Measurements from ENCODE around the gene APOBEC3H.

The APOBEC3H gene

DNA sequence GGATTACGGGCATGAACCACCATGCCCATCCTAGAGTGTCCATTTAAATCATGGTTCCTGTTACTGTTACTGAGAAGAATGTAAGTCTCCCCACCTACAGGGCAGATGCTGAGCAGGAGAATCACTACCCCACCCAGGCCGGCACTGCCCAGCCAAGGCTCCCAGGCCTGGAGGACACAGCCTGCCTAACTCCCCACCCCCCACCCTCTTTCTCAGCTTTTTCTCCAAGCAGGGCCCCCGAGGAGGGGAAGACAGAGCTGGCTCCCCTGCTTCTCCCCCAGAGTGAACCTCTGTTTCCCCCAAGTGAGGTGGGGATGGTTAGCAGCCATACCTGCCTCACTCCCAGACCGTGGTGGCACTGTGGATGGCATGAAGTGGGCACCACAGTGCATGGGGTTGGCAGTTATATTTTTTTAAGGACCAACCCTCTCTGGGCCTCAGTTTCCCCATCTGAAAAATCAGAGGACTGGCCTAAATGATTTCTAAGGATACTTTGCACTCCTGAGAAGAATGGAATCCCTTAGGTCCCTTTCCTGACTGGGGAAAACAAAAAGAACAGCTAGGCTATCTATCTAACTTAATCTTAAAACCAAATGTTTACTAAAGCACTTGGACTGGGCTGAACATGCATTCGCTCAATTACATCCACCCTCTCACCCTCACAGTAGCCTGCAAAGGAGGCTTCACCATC is 50.4 kb downstream of the APOBEC3H start:
- H3K4me3 ChIP-seq (ENCODE audit: low read depth in 1 of 2, low read length in 2 of 2): no peak overlapping the region
- peak overlapping the region; percentile 15 for H3K27ac ChIP-seq (ENCODE audit: low read depth, low read length)
- H3K4me1 ChIP-seq (ENCODE audit: control insufficient read depth in 1 of 2, insufficient read depth in 2 of 2, low read length in 2 of 2): peaks cover 48 to 60% of the 10 kb centered on the region in 2 donors
- H3K9me3 ChIP-seq (ENCODE audit: control insufficient read depth in 1 of 2, low read length in 2 of 2): no peaks in the 10 kb centered on the region
- H3K27me3 ChIP-seq (ENCODE audit: control insufficient read depth in 1 of 2, insufficient read depth in 2 of 2, low read length in 2 of 2): no peaks in the 10 kb centered on the region
- peaks cover 6 to 8% of the 10 kb centered on the region in 2 donors for H3K36me3 ChIP-seq (ENCODE audit: control insufficient read depth in 1 of 2, insufficient read depth in 2 of 2, low read length in 2 of 2)
- no peak overlapping the region for H3K9ac ChIP-seq (ENCODE audit: low read depth in 1 of 2, low read length in 2 of 2)

DNA sequence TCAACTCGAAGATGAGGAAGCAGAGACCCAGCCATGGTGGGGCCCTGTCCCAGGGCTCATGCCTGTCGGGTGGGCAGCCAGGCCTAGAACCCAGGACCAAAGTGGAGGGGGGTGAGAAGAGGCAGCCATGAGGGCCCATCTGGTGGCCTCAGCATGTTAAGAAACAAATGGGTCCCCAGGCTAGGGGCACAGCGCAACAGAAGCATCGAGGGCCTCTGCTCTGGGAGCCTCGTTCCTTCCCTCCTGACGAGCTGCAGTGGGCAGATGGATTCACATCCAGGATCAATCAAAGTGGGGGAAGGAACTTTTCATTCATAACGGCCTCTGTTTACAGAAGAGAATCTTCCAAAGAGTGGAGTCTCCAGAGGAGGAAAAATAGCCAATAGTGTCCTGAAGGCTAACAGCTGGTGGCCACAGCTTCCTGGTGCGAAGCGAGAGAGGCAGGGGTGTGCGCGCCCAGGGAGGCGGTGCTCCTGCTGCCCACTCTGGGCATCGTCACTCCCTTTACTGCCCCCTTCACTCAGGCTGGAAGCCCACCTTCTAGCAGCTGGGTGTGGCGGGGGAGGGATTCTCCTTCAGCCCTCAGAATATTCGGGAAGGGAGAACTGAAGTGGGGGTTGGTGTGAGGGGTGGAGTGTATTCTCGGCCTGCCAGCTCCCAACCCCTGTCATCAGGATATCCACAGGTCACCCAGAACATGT is 51.1 kb downstream of the APOBEC3H start:
- Histone ChIP-seq H3K27me3 (ENCODE audit: control insufficient read depth in 1 of 2, insufficient read depth in 2 of 2, low read length in 2 of 2) (peaks cover 2 to 4% of the 10 kb centered on the region in 2 donors), H3K36me3 (ENCODE audit: control insufficient read depth in 1 of 2, insufficient read depth in 2 of 2, low read length in 2 of 2) (peaks cover 6 to 8% of the 10 kb centered on the region in 2 donors), H3K9me3 (ENCODE audit: control insufficient read depth in 1 of 2, low read length in 2 of 2) (no peaks in the 10 kb centered on the region), H3K4me3 (ENCODE audit: low read depth in 1 of 2, low read length in 2 of 2) (no peak overlapping the region), H3K9ac (ENCODE audit: low read depth in 1 of 2, low read length in 2 of 2) (no peak overlapping the region), H3K4me1 (ENCODE audit: control insufficient read depth in 1 of 2, insufficient read depth in 2 of 2, low read length in 2 of 2) (peaks cover 51 to 64% of the 10 kb centered on the region in 2 donors), H3K27ac (ENCODE audit: low read depth, low read length) (peak overlapping the region; percentile 70)

DNA sequence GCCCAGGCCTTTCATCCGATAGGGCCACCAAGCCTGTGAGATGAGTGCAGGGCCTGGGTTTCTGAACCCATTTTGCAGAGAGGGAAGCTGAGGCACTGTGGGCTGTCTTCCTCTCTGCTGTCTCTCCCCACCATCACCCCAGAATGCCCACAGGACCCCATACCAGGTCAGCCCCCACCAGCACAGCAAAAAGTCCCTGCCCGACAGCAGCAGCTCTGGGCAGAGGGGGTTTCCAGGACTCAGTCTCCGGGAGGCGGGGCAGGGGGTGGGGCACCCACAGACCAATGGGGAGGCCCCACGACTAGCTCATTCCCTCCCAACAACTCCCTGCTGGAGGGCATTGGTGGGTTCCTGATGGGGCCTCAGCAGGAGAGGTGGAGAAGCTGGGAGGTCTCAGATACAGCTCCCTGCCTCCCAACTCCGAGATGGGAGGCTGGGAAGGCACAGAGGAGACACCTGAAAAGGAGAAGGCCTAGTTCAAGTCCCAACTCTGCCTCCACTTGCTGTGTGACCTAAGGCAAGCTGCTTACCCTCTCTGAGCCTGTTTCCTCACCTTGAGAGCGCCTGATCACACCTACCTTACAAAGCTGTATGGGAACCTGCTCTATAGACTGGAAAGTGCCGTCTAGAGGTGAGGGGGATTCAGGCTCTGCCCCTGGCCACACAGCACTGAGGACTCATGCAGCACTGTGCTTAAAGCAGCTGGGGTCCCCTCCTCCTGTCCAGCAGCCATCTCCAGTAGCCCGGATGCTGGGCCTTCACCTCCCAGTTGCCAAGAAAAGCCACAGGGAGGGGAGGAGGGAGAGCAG is 51.9 kb downstream of the APOBEC3H start:
- peaks cover 6 to 8% of the 10 kb centered on the region in 2 donors for H3K36me3 ChIP-seq (ENCODE audit: control insufficient read depth in 1 of 2, insufficient read depth in 2 of 2, low read length in 2 of 2)
- peak overlapping the region in 1 of 2 donors; percentile 32 for H3K9ac ChIP-seq (ENCODE audit: low read depth in 1 of 2, low read length in 2 of 2)
- no peaks in the 10 kb centered on the region for H3K9me3 ChIP-seq (ENCODE audit: control insufficient read depth in 1 of 2, low read length in 2 of 2)
- peaks cover 8 to 11% of the 10 kb centered on the region in 2 donors for H3K27me3 ChIP-seq (ENCODE audit: control insufficient read depth in 1 of 2, insufficient read depth in 2 of 2, low read length in 2 of 2)
- peak overlapping the region; percentile 70 for H3K27ac ChIP-seq (ENCODE audit: low read depth, low read length)
- H3K4me3 ChIP-seq (ENCODE audit: low read depth in 1 of 2, low read length in 2 of 2): peak overlapping the region; percentile 9 to 13
- peaks cover 50 to 63% of the 10 kb centered on the region in 2 donors for H3K4me1 ChIP-seq (ENCODE audit: control insufficient read depth in 1 of 2, insufficient read depth in 2 of 2, low read length in 2 of 2)

- Histone ChIP-seq H3K4me3 (ENCODE audit: low read depth in 1 of 2, low read length in 2 of 2) (no peak overlapping the region), H3K9ac (ENCODE audit: low read depth in 1 of 2, low read length in 2 of 2) (no peak overlapping the region)
These were observed 53.1 kb downstream of the APOBEC3H start for GRCh38 chr22:39149915-39150847.

GRCh38 chr22:39150848-39151215 is 53.8 kb downstream of the APOBEC3H start:
- H3K9me3 ChIP-seq (ENCODE audit: control insufficient read depth in 1 of 2, low read length in 2 of 2): no peaks in the 10 kb centered on the region
- peaks cover 14 to 20% of the 10 kb centered on the region in 2 donors for H3K27me3 ChIP-seq (ENCODE audit: control insufficient read depth in 1 of 2, insufficient read depth in 2 of 2, low read length in 2 of 2)
- peaks cover 43 to 54% of the 10 kb centered on the region in 2 donors for H3K4me1 ChIP-seq (ENCODE audit: control insufficient read depth in 1 of 2, insufficient read depth in 2 of 2, low read length in 2 of 2)
- no peak overlapping the region for H3K4me3 ChIP-seq (ENCODE audit: low read depth in 1 of 2, low read length in 2 of 2)
- peak overlapping the region; percentile 3 to 75 for H3K9ac ChIP-seq (ENCODE audit: low read depth in 1 of 2, low read length in 2 of 2)
- H3K36me3 ChIP-seq (ENCODE audit: control insufficient read depth in 1 of 2, insufficient read depth in 2 of 2, low read length in 2 of 2): peaks cover 6 to 8% of the 10 kb centered on the region in 2 donors
- no peak overlapping the region for H3K27ac ChIP-seq (ENCODE audit: low read depth, low read length)

More at GRCh38 chr22:39149915-39150847, 53.1 kb downstream of the APOBEC3H start:
- H3K9me3 ChIP-seq (ENCODE audit: control insufficient read depth in 1 of 2, low read length in 2 of 2): no peaks in the 10 kb centered on the region
- H3K27ac ChIP-seq (ENCODE audit: low read depth, low read length): peak overlapping the region; percentile 21
- H3K36me3 ChIP-seq (ENCODE audit: control insufficient read depth in 1 of 2, insufficient read depth in 2 of 2, low read length in 2 of 2): peaks cover 6 to 8% of the 10 kb centered on the region in 2 donors
- H3K4me1 ChIP-seq (ENCODE audit: control insufficient read depth in 1 of 2, insufficient read depth in 2 of 2, low read length in 2 of 2): peaks cover 43 to 54% of the 10 kb centered on the region in 2 donors
- peaks cover 14 to 20% of the 10 kb centered on the region in 2 donors for H3K27me3 ChIP-seq (ENCODE audit: control insufficient read depth in 1 of 2, insufficient read depth in 2 of 2, low read length in 2 of 2)

DNA sequence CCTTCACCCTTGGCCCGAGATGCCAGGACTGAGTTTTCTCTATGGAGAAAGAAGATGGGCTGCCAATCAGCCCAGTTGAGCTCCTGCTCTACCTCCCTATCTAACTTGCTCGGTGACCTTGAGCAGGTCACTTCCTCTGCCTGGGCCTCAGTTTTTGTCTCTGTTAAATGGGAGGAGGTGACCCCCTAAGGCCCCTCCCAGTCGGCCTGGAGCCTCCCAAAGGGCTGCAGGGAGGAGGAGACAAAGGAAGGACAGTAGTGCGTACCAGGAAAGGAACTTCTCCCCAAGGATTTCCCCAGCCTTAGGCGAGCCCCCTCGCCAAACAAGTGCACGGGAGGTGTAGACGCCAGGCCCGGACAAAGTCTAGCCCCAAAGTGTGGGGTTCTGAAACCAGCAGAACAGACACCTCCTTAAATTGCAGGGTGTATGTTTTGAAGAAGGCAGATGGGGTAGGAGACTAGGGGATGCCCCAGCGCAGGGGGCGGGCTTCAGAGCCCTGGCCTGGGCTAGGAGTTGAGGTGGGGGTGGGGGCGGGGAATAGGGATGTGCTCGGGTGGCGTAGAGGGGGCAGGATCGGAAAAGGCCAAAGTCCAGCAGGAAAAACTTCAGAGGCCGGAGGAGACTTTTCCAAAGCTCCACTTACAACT is 54.4 kb downstream of the APOBEC3H start:
- H3K4me3 ChIP-seq (ENCODE audit: low read depth in 1 of 2, low read length in 2 of 2): peak overlapping the region; percentile 83 to 84
- peak overlapping the region; percentile 75 to 92 for H3K9ac ChIP-seq (ENCODE audit: low read depth in 1 of 2, low read length in 2 of 2)
- H3K36me3 ChIP-seq (ENCODE audit: control insufficient read depth in 1 of 2, insufficient read depth in 2 of 2, low read length in 2 of 2): peaks cover 6 to 8% of the 10 kb centered on the region in 2 donors
- H3K27me3 ChIP-seq (ENCODE audit: control insufficient read depth in 1 of 2, insufficient read depth in 2 of 2, low read length in 2 of 2): peaks cover 14 to 20% of the 10 kb centered on the region in 2 donors
- H3K27ac ChIP-seq (ENCODE audit: low read depth, low read length): peak overlapping the region; percentile 68
- H3K9me3 ChIP-seq (ENCODE audit: control insufficient read depth in 1 of 2, low read length in 2 of 2): no peaks in the 10 kb centered on the region
- H3K4me1 ChIP-seq (ENCODE audit: control insufficient read depth in 1 of 2, insufficient read depth in 2 of 2, low read length in 2 of 2): peaks cover 38 to 47% of the 10 kb centered on the region in 2 donors

GRCh38 chr22:39152024-39152510 is 55.0 kb downstream of the APOBEC3H start:
- Histone ChIP-seq H3K4me1 (ENCODE audit: control insufficient read depth in 1 of 2, insufficient read depth in 2 of 2, low read length in 2 of 2) (peaks cover 35 to 44% of the 10 kb centered on the region in 2 donors), H3K36me3 (ENCODE audit: control insufficient read depth in 1 of 2, insufficient read depth in 2 of 2, low read length in 2 of 2) (peaks cover 6 to 8% of the 10 kb centered on the region in 2 donors)

GRCh38 chr22:39152511-39153219 is 55.6 kb downstream of the APOBEC3H start, which contains the start of gene CBX7:
Gene CBX7, minus strand, starts transcription at chr22:39152680. Its CDS starts 236 bp downstream, at chr22:39152444.
- Histone ChIP-seq H3K4me1 (ENCODE audit: control insufficient read depth in 1 of 2, insufficient read depth in 2 of 2, low read length in 2 of 2) (peaks cover 31 to 41% of the 10 kb centered on the region in 2 donors), H3K9ac (ENCODE audit: low read depth in 1 of 2, low read length in 2 of 2) (peak within 1 kb of the TSS; percentile 75 to 94), H3K27ac (ENCODE audit: low read depth, low read length) (peak within 1 kb of the TSS; percentile 84), H3K36me3 (ENCODE audit: control insufficient read depth in 1 of 2, insufficient read depth in 2 of 2, low read length in 2 of 2) (peaks cover 6 to 8% of the 10 kb centered on the region in 2 donors), H3K9me3 (ENCODE audit: control insufficient read depth in 1 of 2, low read length in 2 of 2) (no peaks in the 10 kb centered on the region), H3K4me3 (ENCODE audit: low read depth in 1 of 2, low read length in 2 of 2) (peak within 1 kb of the TSS; percentile 83 to 84), H3K27me3 (ENCODE audit: control insufficient read depth in 1 of 2, insufficient read depth in 2 of 2, low read length in 2 of 2) (peaks cover 14 to 20% of the 10 kb centered on the region in 2 donors)

More at GRCh38 chr22:39152024-39152510, 55.0 kb downstream of the APOBEC3H start:
- peak overlapping the region; percentile 75 to 92 for H3K9ac ChIP-seq (ENCODE audit: low read depth in 1 of 2, low read length in 2 of 2)
- H3K4me3 ChIP-seq (ENCODE audit: low read depth in 1 of 2, low read length in 2 of 2): peak overlapping the region; percentile 83 to 84
- no peaks in the 10 kb centered on the region for H3K9me3 ChIP-seq (ENCODE audit: control insufficient read depth in 1 of 2, low read length in 2 of 2)
- peaks cover 14 to 20% of the 10 kb centered on the region in 2 donors for H3K27me3 ChIP-seq (ENCODE audit: control insufficient read depth in 1 of 2, insufficient read depth in 2 of 2, low read length in 2 of 2)
- peak overlapping the region; percentile 68 for H3K27ac ChIP-seq (ENCODE audit: low read depth, low read length)

All from duodenal mucosa (tissue), 2 donors.